Kidney (tissue), 14 donors: Measurements from ENCODE around the gene SP140L. TPM values are rescaled to one million over a fixed set of nuclear protein-coding genes. Genes with fewer than 3 reads are reported as not detected.
"Not testable (repeated sequence)": the region's sequence is repeated elsewhere in the genome, so short reads cannot be mapped to it uniquely, and the experiment has no call there.

Experiments used
- DNase-seq, 5 donors: peaks; one replicate each; pipeline ENCODE4 v3.0.0-alpha.2; 2013 to 2020
- FAIRE-seq: peaks from 2 replicates; lab custom pipeline; 2012; peaks lifted over from hg19 to GRCh38; lab: Jason Lieb, UNC
- H3K27ac ChIP-seq, 2 donors: one replicate each; pipeline ENCODE4 v1.7.0; 2013; ENCODE audit warnings: low read depth in 2 of 2, low read length in 2 of 2, inconsistent platforms in 1 of 2
- H3K27me3 ChIP-seq: one replicate; pipeline ENCODE4 v1.7.1; 2013; ENCODE audit warnings: low read length, inconsistent platforms; ENCODE audit not compliant: control insufficient read depth, insufficient read depth
- H3K36me3 ChIP-seq, 3 donors: one replicate each; pipeline versions ENCODE4 v1.7.0 to v1.7.1; 2013; ENCODE audit warnings: low read length in 3 of 3, control low read depth in 1 of 3, inconsistent platforms in 1 of 3; ENCODE audit not compliant: insufficient read depth in 3 of 3, control insufficient read depth in 2 of 3
- H3K4me1 ChIP-seq, 3 donors: one replicate each; pipeline versions ENCODE4 v1.7.0 to v1.7.1; 2013; ENCODE audit warnings: low read length in 3 of 3, inconsistent platforms in 1 of 3, low read depth in 1 of 3; ENCODE audit not compliant: control insufficient read depth in 2 of 3, insufficient read depth in 2 of 3
- H3K4me3 ChIP-seq, 3 donors: one replicate each; pipeline versions ENCODE4 v1.7.0 to v1.8.1; 2013; ENCODE audit warnings: low read length in 3 of 3, control low read depth in 1 of 3, inconsistent platforms in 1 of 3
- H3K9ac ChIP-seq, 3 donors: one replicate each; pipeline versions ENCODE4 v1.7.0 to v1.7.1; 2013; ENCODE audit warnings: low read length in 3 of 3, control low read depth in 1 of 3, inconsistent platforms in 1 of 3
- H3K9me3 ChIP-seq, 3 donors: one replicate each; pipeline versions ENCODE4 v1.7.0 to v1.7.1; 2013; ENCODE audit warnings: low read length in 3 of 3, control low read depth in 1 of 3, inconsistent platforms in 1 of 3; ENCODE audit not compliant: control insufficient read depth in 2 of 3, insufficient read depth in 1 of 3
- CTCF ChIP-seq: IDR thresholded peaks from 3 replicates; pipeline ENCODE4 v1.5.1; 2012; ENCODE audit warnings: mild to moderate bottlenecking, moderate library complexity, borderline replicate concordance; ENCODE audit not compliant: insufficient read depth; ENCODE audit errors: extremely low read depth
- intact Hi-C: fragments of 100-400 bp; cut with DNase I; formaldehyde crosslinking; loops from one replicate; pipeline ENCODE4 v1.11.1; 2022
- polyA plus RNA-seq: library from polyadenylated mRNA; stranded (reverse); fragments of 350-450 nt; fragmentation: Illumina TruSeq; extraction: RNeasy Lipid Tissue Mini Kit (QIAGEN cat#74804); gene quantifications from one replicate; pipeline ENCODE4 v1.2.3, GENCODE V29; 2014; ENCODE audit warnings: low read depth, low replicate concordance; ENCODE audit not compliant: insufficient read depth
- total RNA-seq: library from RNA; stranded (reverse); fragmentation: NEBNext Ultra II Directional; extraction: Animal tissue kit (Norgen Biotek cat#: 25700); gene quantifications from one replicate; pipeline ENCODE4 v1.2.1, GENCODE V29; 2021
- donor health status: control.
- donor health status: control.
- donor health status: control.
- donor health status: control.
- donor health status: control.
- donor health status: DM: yes; HTN: yes; CAD: no.
- donor health status: Normal renal cell carcinoma (clear cell type).

SP140L gene
- total and polyA plus RNA-seq, 2 donors from 2014 or later = 4.6 to 23.8 TPM

DNA sequence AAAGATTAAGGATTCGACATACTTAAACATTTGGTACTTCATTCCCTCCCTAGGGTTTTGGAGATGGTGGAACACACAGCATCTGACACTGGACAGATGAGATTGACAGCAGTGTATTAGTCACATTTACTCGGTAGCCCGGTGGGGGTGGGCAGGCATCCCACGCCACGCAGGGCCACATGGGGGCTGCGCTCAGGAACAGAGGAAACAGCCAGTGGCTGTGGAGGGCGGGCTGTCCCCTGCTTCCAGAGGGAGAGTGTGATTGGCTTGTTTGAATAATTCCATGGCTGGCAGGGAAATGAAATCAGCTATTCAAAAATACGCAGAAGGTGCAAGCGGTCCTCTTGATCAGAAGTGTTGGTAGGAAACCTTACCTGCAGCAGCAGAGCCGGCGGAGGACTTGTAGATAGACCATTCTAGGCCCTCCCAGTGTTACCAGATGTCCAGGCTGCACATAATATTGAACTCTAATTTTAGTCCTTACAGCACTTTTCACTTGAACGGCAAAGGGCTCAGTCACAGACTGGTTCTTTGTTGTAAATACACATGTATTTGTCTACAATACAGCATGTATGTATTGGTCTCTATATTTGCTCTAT lies 18.5 kb upstream of the SP140L start:
- Histone ChIP-seq H3K36me3 (no peaks in the 10 kb centered on the region), H3K9ac (no peak overlapping the region), H3K4me3 (no peak overlapping the region), H3K4me1 (no peaks in the 10 kb centered on the region), H3K27me3 (no peaks in the 10 kb centered on the region), H3K9me3 (peaks cover 0 to 6% (median 0%) of the 10 kb centered on the region in 3 donors), H3K27ac (no peak overlapping the region)
- intact Hi-C loops = no loop called here
- TF ChIP-seq CTCF = no peak
- DNase-seq = no peak
- FAIRE-seq = no peak

GRCh38 chr2:230310792-230311191 lies 16.2 kb upstream of the SP140L start:
- intact Hi-C loops, H3K4me1 ChIP-seq, FAIRE-seq, H3K27me3 ChIP-seq, H3K36me3 ChIP-seq, DNase-seq, H3K4me3 ChIP-seq, H3K9ac ChIP-seq, H3K27ac ChIP-seq, H3K9me3 ChIP-seq: not testable (repeated sequence)

DNA sequence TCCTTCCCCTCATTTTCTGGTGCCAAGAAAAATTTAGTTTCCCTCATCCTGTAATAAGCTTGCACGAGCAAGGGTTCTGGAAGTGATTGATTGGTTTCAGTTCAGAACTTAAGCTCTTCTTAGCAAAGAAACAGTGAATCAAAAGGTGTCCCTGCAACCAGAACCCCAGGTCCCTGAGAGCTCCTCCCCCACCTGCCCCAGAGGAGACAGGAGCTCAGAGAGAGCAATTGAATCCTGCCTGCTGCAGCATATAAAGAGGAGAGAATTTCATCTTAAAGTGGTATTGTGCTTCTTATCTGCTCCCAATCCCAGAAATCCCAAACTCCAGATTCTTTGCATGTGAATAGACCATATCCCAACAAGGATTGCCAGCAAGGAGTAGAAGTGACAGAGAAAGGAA lies 15.4 kb upstream of the SP140L start:
- H3K36me3 ChIP-seq, H3K4me3 ChIP-seq, H3K27me3 ChIP-seq, intact Hi-C loops, H3K4me1 ChIP-seq, FAIRE-seq, H3K27ac ChIP-seq, H3K9me3 ChIP-seq, H3K9ac ChIP-seq, DNase-seq: not testable (repeated sequence)

DNA sequence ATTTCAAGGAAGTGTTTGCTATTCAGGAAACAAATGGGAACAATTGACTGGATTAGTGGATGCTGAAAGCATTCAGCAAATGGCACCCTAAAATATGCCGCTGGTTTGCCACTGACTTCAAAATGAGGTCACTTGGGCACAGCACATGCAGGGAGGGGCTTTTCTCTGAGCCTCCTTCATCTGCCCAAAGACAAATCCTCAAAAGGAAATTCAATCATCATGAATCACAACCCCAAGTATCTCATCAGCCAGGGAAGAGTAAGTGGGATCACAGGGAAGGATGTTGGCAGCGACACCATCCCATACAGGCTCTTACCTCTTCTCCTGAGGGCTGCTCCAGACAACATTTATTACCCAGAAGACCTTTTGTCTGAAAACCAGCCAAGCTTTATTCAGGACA lies 14.4 kb upstream of the SP140L start:
- no peaks in the 10 kb centered on the region for H3K4me1 ChIP-seq
- no peaks in the 10 kb centered on the region for H3K27me3 ChIP-seq
- no peak overlapping the region for H3K4me3 ChIP-seq
- no peak for TF ChIP-seq CTCF
- no peak overlapping the region for H3K27ac ChIP-seq
- H3K36me3 ChIP-seq = no peaks in the 10 kb centered on the region
- no peak overlapping the region for H3K9ac ChIP-seq
- FAIRE-seq = no peak
- intact Hi-C loops = no loop called here
- DNase-seq = no peak
- no peaks in the 10 kb centered on the region for H3K9me3 ChIP-seq
